BLaER1 treated with 17β-estradiol and CSF1 and Interleukin-3, amounts not matched to agents 10 nM and 100 nM (cell line): ENCODE results near the gene SLIT2.

Source experiments
- H3K27ac ChIP-seq, 11 experiments: shearing (Covaris generic); formaldehyde crosslinking; 2 replicates each; pipeline ENCODE4 v1.8.1; 2022
- H3K27me3 ChIP-seq, 11 experiments: shearing (Covaris generic); formaldehyde crosslinking; 2 replicates each; pipeline ENCODE4 v1.8.1; 2022
- H3K36me3 ChIP-seq, 11 experiments: shearing (Covaris generic); formaldehyde crosslinking; 2 replicates each; pipeline ENCODE4 v1.8.1; 2022
- H3K4me1 ChIP-seq, 10 experiments: shearing (Covaris generic); formaldehyde crosslinking; 2 replicates each; pipeline ENCODE4 v1.8.1; 2022
- H3K4me2 ChIP-seq, 11 experiments: shearing (Covaris generic); formaldehyde crosslinking; 2 replicates each; pipeline ENCODE4 v1.8.1; 2022
- H3K4me3 ChIP-seq, 10 experiments: shearing (Covaris generic); formaldehyde crosslinking; 2 replicates each; pipeline ENCODE4 v1.8.1; 2022
- H3K9ac ChIP-seq, 11 experiments: shearing (Covaris generic); formaldehyde crosslinking; 2 replicates each; pipeline ENCODE4 v1.8.1; 2022
- H3K9me3 ChIP-seq, 11 experiments: shearing (Covaris generic); formaldehyde crosslinking; replicated peaks in 1 of 11; 2 replicates each; pipeline ENCODE4 v1.8.1; 2022
- H4K20me1 ChIP-seq, 11 experiments: shearing (Covaris generic); formaldehyde crosslinking; 2 replicates each; pipeline ENCODE4 v1.8.1; 2022
- Cebpa-rat ChIP-seq, 11 experiments: shearing (Covaris generic); IDR thresholded peaks; 2 replicates each; pipeline ENCODE4 v1.8.1; 2022

Gene SLIT2

GRCh38 chr4:20271950-20272349, 20.2 kb downstream of the SLIT2 start:
- Histone ChIP-seq H3K9me3 (no peaks in the 10 kb centered on the region), H3K4me1 (no peaks in the 10 kb centered on the region), H3K36me3 (no peaks in the 10 kb centered on the region), H3K9ac (no peak overlapping the region), H3K27ac (no peak overlapping the region), H3K4me2 (no peak overlapping the region), H3K4me3 (no peak overlapping the region), H4K20me1 (no peaks in the 10 kb centered on the region), H3K27me3 (no peaks in the 10 kb centered on the region)
- no peak for TF ChIP-seq Cebpa-rat (IDR thresholded peaks at IDR 0.05)

DNA sequence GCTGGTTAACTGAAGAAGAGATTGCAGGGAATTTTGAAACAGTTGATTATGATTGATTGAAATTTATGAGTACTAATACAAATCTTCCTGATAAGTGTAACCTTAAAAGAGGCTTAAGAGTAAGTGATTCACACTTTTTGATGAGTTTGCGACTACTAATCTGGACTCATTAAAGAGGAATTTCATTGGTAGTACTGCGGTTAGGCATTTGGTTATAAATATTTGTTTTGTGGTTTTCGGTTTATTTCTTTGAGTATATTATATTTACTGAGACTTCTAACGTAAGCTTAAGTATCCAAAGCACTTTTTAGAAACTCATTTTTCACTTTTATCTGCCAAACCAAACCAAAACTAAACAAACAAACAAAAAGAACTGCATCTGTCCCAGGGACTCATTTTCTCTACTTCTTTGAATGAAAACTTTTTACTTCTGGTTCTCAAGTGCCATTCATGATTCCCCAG, 20.7 kb downstream of the SLIT2 start:
- Histone ChIP-seq H3K4me1 (no peaks in the 10 kb centered on the region), H3K4me3 (no peak overlapping the region), H3K27ac (no peak overlapping the region), H3K9me3 (no peaks in the 10 kb centered on the region), H3K36me3 (no peaks in the 10 kb centered on the region), H3K9ac (no peak overlapping the region), H3K27me3 (no peaks in the 10 kb centered on the region), H3K4me2 (no peak overlapping the region), H4K20me1 (no peaks in the 10 kb centered on the region)
- TF ChIP-seq Cebpa-rat (IDR thresholded peaks at IDR 0.05): no peak

DNA sequence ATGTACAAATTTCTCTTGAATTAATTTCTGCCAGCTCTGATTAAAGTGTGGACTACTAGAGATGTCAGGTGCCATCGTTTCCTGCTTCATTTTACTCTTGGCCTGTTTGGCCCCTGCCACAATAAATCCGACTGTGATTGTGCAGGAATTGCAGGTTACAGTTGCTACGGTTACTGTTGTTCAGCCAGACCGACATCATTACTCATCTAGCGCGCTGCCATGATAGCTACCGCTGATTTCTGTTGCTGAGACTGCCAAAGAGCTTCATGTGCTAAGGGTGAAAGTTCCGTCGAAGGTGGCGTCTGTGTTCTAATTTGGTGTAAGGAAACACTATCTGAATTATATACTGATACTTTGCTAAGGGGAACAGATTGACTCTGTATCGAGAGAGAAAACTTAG, 22.1 kb downstream of the SLIT2 start:
- no peaks in the 10 kb centered on the region for H3K9me3 ChIP-seq

GRCh38 chr4:20276848-20277247, 25.1 kb downstream of the SLIT2 start:
- no peak overlapping the region for H3K4me3 ChIP-seq
- no peaks in the 10 kb centered on the region for H3K4me1 ChIP-seq
- H3K36me3 ChIP-seq: no peaks in the 10 kb centered on the region
- no peak for TF ChIP-seq Cebpa-rat (IDR thresholded peaks at IDR 0.05)
- no peak overlapping the region for H3K27ac ChIP-seq
- H4K20me1 ChIP-seq: no peaks in the 10 kb centered on the region
- no peaks in the 10 kb centered on the region for H3K27me3 ChIP-seq
- no peak overlapping the region for H3K4me2 ChIP-seq
- no peaks in the 10 kb centered on the region for H3K9me3 ChIP-seq
- no peak overlapping the region for H3K9ac ChIP-seq

More for the DNA sequence above, 22.1 kb downstream of the SLIT2 start:
- no peaks in the 10 kb centered on the region for H3K4me1 ChIP-seq
- no peak for TF ChIP-seq Cebpa-rat (IDR thresholded peaks at IDR 0.05)
- no peaks in the 10 kb centered on the region for H3K27me3 ChIP-seq
- no peak overlapping the region for H3K4me2 ChIP-seq
- no peak overlapping the region for H3K27ac ChIP-seq
- H3K9ac ChIP-seq: no peak overlapping the region
- H3K36me3 ChIP-seq: no peaks in the 10 kb centered on the region
- H4K20me1 ChIP-seq: no peaks in the 10 kb centered on the region
- no peak overlapping the region for H3K4me3 ChIP-seq

- Histone ChIP-seq H3K4me1 (no peaks in the 10 kb centered on the region), H3K36me3 (no peaks in the 10 kb centered on the region), H3K9me3 (no peaks in the 10 kb centered on the region), H3K27me3 (no peaks in the 10 kb centered on the region), H4K20me1 (no peaks in the 10 kb centered on the region), H3K9ac (no peak overlapping the region), H3K4me3 (no peak overlapping the region), H3K4me2 (no peak overlapping the region), H3K27ac (no peak overlapping the region)
- TF ChIP-seq Cebpa-rat (IDR thresholded peaks at IDR 0.05): no peak
Observed at GRCh38 chr4:20278195-20278594, 26.5 kb downstream of the SLIT2 start.

DNA sequence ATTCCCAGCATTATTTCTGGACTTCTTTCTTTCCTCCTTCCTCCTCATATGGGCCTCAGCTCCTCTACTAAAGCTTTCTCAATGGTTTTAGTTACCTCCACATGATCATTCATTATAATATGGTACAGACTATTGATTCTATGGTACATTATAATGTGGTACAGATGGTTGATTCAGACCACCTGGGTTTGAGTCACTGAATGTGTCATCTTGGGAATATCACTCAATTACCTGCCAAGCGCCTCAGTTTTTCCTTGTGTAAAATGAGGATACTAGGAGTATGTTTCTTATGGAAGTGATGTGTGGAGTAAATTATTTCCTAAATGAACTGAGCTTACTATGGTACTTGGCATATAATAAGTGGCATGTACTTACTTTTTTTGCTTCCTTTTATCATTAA, 27.7 kb downstream of the SLIT2 start:
- Histone ChIP-seq H3K9me3 (no peaks in the 10 kb centered on the region), H3K27me3 (no peaks in the 10 kb centered on the region), H3K4me1 (no peaks in the 10 kb centered on the region), H3K9ac (no peak overlapping the region), H3K4me3 (no peak overlapping the region), H3K27ac (no peak overlapping the region), H3K4me2 (no peak overlapping the region), H3K36me3 (no peaks in the 10 kb centered on the region), H4K20me1 (no peaks in the 10 kb centered on the region)
- TF ChIP-seq Cebpa-rat (IDR thresholded peaks at IDR 0.05): no peak

DNA sequence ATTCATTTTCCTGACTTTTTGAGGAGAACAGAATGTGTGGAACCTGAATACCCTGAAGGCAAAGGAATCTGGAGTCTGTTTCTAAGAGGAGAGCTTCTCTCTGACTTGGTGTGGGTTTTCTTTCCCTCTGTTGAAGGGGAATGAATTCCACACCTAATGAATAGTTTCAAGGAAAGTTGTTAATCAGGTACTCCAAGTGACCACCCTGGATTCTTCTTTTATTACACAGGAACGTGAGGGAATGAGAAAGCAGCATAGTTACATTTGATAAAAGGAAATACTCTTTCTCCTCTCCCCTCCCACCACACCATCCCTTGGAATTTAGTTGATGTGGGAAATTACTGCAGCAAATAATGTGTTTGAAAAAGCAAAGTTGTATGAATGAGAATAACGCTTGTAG, 29.7 kb downstream of the SLIT2 start:
- Histone ChIP-seq H3K4me1 (no peaks in the 10 kb centered on the region), H4K20me1 (no peaks in the 10 kb centered on the region), H3K9me3 (no peaks in the 10 kb centered on the region), H3K36me3 (no peaks in the 10 kb centered on the region), H3K27ac (no peak overlapping the region), H3K27me3 (no peaks in the 10 kb centered on the region), H3K4me3 (no peak overlapping the region), H3K4me2 (no peak overlapping the region), H3K9ac (no peak overlapping the region)
- TF ChIP-seq Cebpa-rat (IDR thresholded peaks at IDR 0.05): no peak

- H3K4me2 ChIP-seq: no peak overlapping the region
- TF ChIP-seq Cebpa-rat (IDR thresholded peaks at IDR 0.05): no peak
Observed at GRCh38 chr4:20283039-20283438, 31.3 kb downstream of the SLIT2 start.

GRCh38 chr4:20284990-20285389, 33.3 kb downstream of the SLIT2 start:
- Histone ChIP-seq H3K9me3 (no peaks in the 10 kb centered on the region), H3K27ac (no peak overlapping the region), H3K4me3 (no peak overlapping the region), H3K36me3 (no peaks in the 10 kb centered on the region), H3K4me1 (no peaks in the 10 kb centered on the region), H3K27me3 (no peaks in the 10 kb centered on the region), H4K20me1 (no peaks in the 10 kb centered on the region), H3K4me2 (no peak overlapping the region), H3K9ac (no peak overlapping the region)
- TF ChIP-seq Cebpa-rat (IDR thresholded peaks at IDR 0.05): no peak

More at GRCh38 chr4:20283039-20283438, 31.3 kb downstream of the SLIT2 start:
- no peaks in the 10 kb centered on the region for H3K4me1 ChIP-seq
- no peaks in the 10 kb centered on the region for H3K27me3 ChIP-seq
- H3K4me3 ChIP-seq: no peak overlapping the region
- no peaks in the 10 kb centered on the region for H4K20me1 ChIP-seq
- no peak overlapping the region for H3K9ac ChIP-seq
- H3K9me3 ChIP-seq: no peaks in the 10 kb centered on the region
- H3K27ac ChIP-seq: no peak overlapping the region
- H3K36me3 ChIP-seq: no peaks in the 10 kb centered on the region

DNA sequence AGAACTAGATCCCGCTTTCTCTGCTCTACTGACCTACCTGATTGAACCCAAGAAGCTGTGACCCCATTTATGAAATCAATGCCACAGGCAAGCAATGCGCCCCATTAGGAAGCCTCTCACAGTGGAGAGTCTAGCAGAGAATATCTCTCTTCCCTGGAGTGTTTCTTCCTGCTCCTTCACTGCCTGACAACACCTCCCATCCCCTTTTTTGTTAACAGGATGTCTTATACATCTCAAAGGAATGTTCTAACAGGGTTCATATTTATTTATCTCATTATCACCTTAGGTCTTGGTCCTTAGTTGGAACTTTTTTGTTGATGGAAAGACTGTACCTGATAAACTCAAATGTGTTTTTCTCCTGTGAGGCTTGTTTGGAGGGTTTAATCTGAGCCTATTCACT, 35.5 kb downstream of the SLIT2 start:
- no peaks in the 10 kb centered on the region for H3K9me3 ChIP-seq
- no peaks in the 10 kb centered on the region for H3K36me3 ChIP-seq
- H3K27me3 ChIP-seq: no peaks in the 10 kb centered on the region
- H3K4me2 ChIP-seq: no peak overlapping the region
- no peak for TF ChIP-seq Cebpa-rat (IDR thresholded peaks at IDR 0.05)
- H3K27ac ChIP-seq: no peak overlapping the region
- no peak overlapping the region for H3K9ac ChIP-seq
- no peak overlapping the region for H3K4me3 ChIP-seq
- H3K4me1 ChIP-seq: no peaks in the 10 kb centered on the region
- H4K20me1 ChIP-seq: no peaks in the 10 kb centered on the region
